A549 (cell line): ENCODE data around the gene ICAM4. TPM values are rescaled to one million over a fixed set of nuclear protein-coding genes. Genes with fewer than 3 reads are reported as not detected.

ENCODE experiments used
- ATAC-seq, 2 experiments: fragments of 200-7000 bp in 1 of 2; fragments of >200 bp in 1 of 2; cut with Nextera tagmentation in 1 of 2; cut with Tn5 transposase in 1 of 2; 3 replicates each; pipeline versions ENCODE4 v1.8.0 to v1.9.1; 2018 to 2020; ENCODE audit warnings: mild to moderate bottlenecking in 1 of 2, moderate library complexity in 1 of 2
- CTCF ChIA-PET: fragments of 300-600 bp; sonication (Branson Sonifier 250); formaldehyde crosslinking; extraction: SDS; loops from one replicate; lab custom pipeline; 2021; ENCODE audit warnings: antibody characterized with exemption, inconsistent platforms; lab: Yijun Ruan, JAX
- POLR2A ChIA-PET: fragments of 350-600 bp; formaldehyde crosslinking; extraction: SDS; loops from one replicate; lab custom pipeline; 2021; ENCODE audit warnings: antibody characterized with exemption, inconsistent platforms; lab: Yijun Ruan, JAX
- DNase-seq, 2 experiments: peaks; one replicate each; pipeline versions ENCODE4 v3.0.0 to v3.0.0-alpha.2; 2011 to 2016; ENCODE audit warnings: low read depth in 1 of 2, low spot score in 1 of 2
- FAIRE-seq: peaks from 2 replicates; lab custom pipeline; 2011; peaks lifted over from hg19 to GRCh38; lab: Jason Lieb, UNC
- H3K27ac ChIP-seq, 2 experiments: fragments of >200 bp; sonication (Bioruptor Twin); formaldehyde crosslinking; 3 replicates each; pipeline ENCODE4 v1.5.1; 2016 to 2017
- H3K4me1 ChIP-seq: fragments of >200 bp; sonication (Bioruptor Twin); formaldehyde crosslinking; 3 replicates; pipeline ENCODE4 v1.6.1; 2016
- H3K4me2 ChIP-seq: fragments of >200 bp; sonication (Bioruptor Twin); formaldehyde crosslinking; 3 replicates; pipeline ENCODE4 v1.6.1; 2016
- H3K4me3 ChIP-seq: fragments of >200 bp; sonication (Bioruptor Twin); formaldehyde crosslinking; 3 replicates; pipeline ENCODE4 v1.5.1; 2016
- H3K9me3 ChIP-seq: fragments of >200 bp; sonication (Bioruptor Twin); formaldehyde crosslinking; 3 replicates; pipeline ENCODE4 v1.6.1; 2016
- ATOH8 ChIP-seq: fragments of 250-450 bp; sonication (Bioruptor Pico); IDR thresholded peaks from 2 replicates; pipeline ENCODE4 v1.5.0; 2020; ENCODE audit warnings: low read depth, mild to moderate bottlenecking, moderate library complexity
- CBX2 ChIP-seq: fragments of 200-600 bp; sonication (generic); IDR thresholded peaks from 2 replicates; pipeline ENCODE4 v1.6.1; 2016; ENCODE audit warnings: low read depth, mild to moderate bottlenecking, borderline replicate concordance
- CEBPB ChIP-seq, 2 experiments: fragments of >200 bp in 1 of 2; sonication (Bioruptor Twin) in 1 of 2; formaldehyde crosslinking in 1 of 2; IDR thresholded peaks; 2 replicates each; pipeline ENCODE4 v1.6.1; 2012 to 2016
- CHD2 ChIP-seq: fragments of 150-350 bp; IDR thresholded peaks from 2 replicates; pipeline ENCODE4 v1.6.1; 2014; ENCODE audit warnings: low read length; ENCODE audit not compliant: partially characterized antibody
- EHMT2 ChIP-seq: fragments of 200-600 bp; sonication (generic); IDR thresholded peaks from 2 replicates; pipeline ENCODE4 v1.6.1; 2016; ENCODE audit warnings: antibody characterized with exemption, low read depth, mild to moderate bottlenecking, moderate library complexity
- ESRRA ChIP-seq: fragments of 150-350 bp; IDR thresholded peaks from 2 replicates; pipeline ENCODE4 v1.6.1; 2014; ENCODE audit warnings: mild to moderate bottlenecking, low read length, borderline replicate concordance
- HDAC2 ChIP-seq: fragments of 200-600 bp; sonication (generic); IDR thresholded peaks from 2 replicates; pipeline ENCODE4 v1.6.1; 2016
- HES2 ChIP-seq: fragments of >200 bp; sonication (Bioruptor Twin); formaldehyde crosslinking; IDR thresholded peaks from 2 replicates; pipeline ENCODE4 v1.6.1; 2016
- HEYL ChIP-seq: fragments of 250-450 bp; sonication (Bioruptor Pico); IDR thresholded peaks from 2 replicates; pipeline ENCODE4 v1.8.0; 2021; ENCODE audit warnings: mild to moderate bottlenecking, moderate library complexity
- HOXB13 ChIP-seq: fragments of 250-450 bp; sonication (Bioruptor Pico); IDR thresholded peaks from 2 replicates; pipeline ENCODE4 v1.5.0; 2020; ENCODE audit warnings: low read depth, mild to moderate bottlenecking, moderate library complexity
- KDM5A ChIP-seq: fragments of 200-600 bp; sonication (generic); IDR thresholded peaks from 2 replicates; pipeline ENCODE4 v1.6.1; 2016; ENCODE audit warnings: antibody characterized with exemption, mild to moderate bottlenecking
- MAZ ChIP-seq: fragments of 150-350 bp; IDR thresholded peaks from 2 replicates; pipeline ENCODE4 v1.6.1; 2014; ENCODE audit warnings: antibody characterized with exemption, low read depth, low read length, borderline replicate concordance
- NPAS2 ChIP-seq: fragments of 250-450 bp; sonication (Bioruptor Pico); IDR thresholded peaks from 2 replicates; pipeline ENCODE4 v1.8.0; 2022; ENCODE audit warnings: mild to moderate bottlenecking, moderate library complexity, borderline replicate concordance
- PBX3 ChIP-seq: IDR thresholded peaks from 2 replicates; pipeline ENCODE4 v1.6.1; 2012
- RAD21 ChIP-seq, 2 experiments: fragments of >200 bp in 1 of 2; sonication (Bioruptor Twin) in 1 of 2; formaldehyde crosslinking in 1 of 2; IDR thresholded peaks in 1 of 2; conservative IDR thresholded peaks in 1 of 2; 2 replicates in 1 of 2; 3 replicates in 1 of 2; pipeline ENCODE4 v1.6.1; 2012 to 2018; ENCODE audit warnings: inconsistent platforms in 1 of 2
- RARB ChIP-seq: fragments of 250-450 bp; sonication (Bioruptor Pico); IDR thresholded peaks from 2 replicates; pipeline ENCODE4 v1.8.0; 2021; ENCODE audit warnings: mild to moderate bottlenecking, moderate library complexity
- RFX5 ChIP-seq: fragments of 450-650 bp; IDR thresholded peaks from 2 replicates; pipeline ENCODE4 v1.7.1; 2014; ENCODE audit warnings: antibody characterized with exemption, mild to moderate bottlenecking, moderate library complexity
- SMC3 ChIP-seq: fragments of >200 bp; sonication (Bioruptor Twin); formaldehyde crosslinking; IDR thresholded peaks from 3 replicates; pipeline ENCODE4 v1.6.1; 2018; ENCODE audit warnings: inconsistent platforms
- USF2 ChIP-seq: fragments of 450-650 bp; IDR thresholded peaks from 2 replicates; pipeline ENCODE4 v1.6.1; 2014; ENCODE audit warnings: antibody characterized with exemption
- ZSCAN20 ChIP-seq: fragments of 250-450 bp; sonication (Bioruptor Pico); IDR thresholded peaks from 2 replicates; pipeline ENCODE4 v1.8.0; 2022; ENCODE audit warnings: mild to moderate bottlenecking, moderate library complexity
- WGBS: methylation state at CpG from one replicate; pipeline ENCODE4 v1.1.6; 2017; ENCODE audit errors: missing lambda C conversion rate; 5-methylcytosine and 5-hydroxymethylcytosine counted together
- polyA plus RNA-seq, 4 experiments: library from polyadenylated mRNA; depleted of rRNA in 3 of 4; stranded (reverse); fragments of >200 nt; fragmentation: RNase III in 1 of 4; extraction: RNeasy Plus Mini Kit Qiagen cat#74134 plus additional on column Dnase treatment in 1 of 4; gene quantifications; 2 replicates in 3 of 4; 3 replicates in 1 of 4; pipeline ENCODE4 v1.2.3, GENCODE V29; 2011 to 2017

Gene ICAM4
- polyA plus RNA-seq, 2 of the 4 experiments (the other 2 are of a cell fraction), result not detected

- H3K4me1 ChIP-seq, result peaks cover 9% of the 10 kb centered on the region; the same call in 1 of the 3 replicates
- ChIA-PET CTCF (interaction anchor here (1.6 to 2.3 kb wide), 2 partner anchors 58 to 68 kb away, joined by 5 to 9 read pairs; partner anchors contain the start of gene ICAM1), POLR2A (interaction anchor here (0.6 kb wide), 1 partner anchor 85 kb away, joined by 4 read pairs; no protein-coding TSS in a partner anchor)
- WGBS, result 90% methylated on average over 4 of the region's 7 CpGs
- H3K4me3 ChIP-seq, result no peak overlapping the region
- FAIRE-seq (no peak), ATAC-seq (no peak), DNase-seq (no peak)
- TF ChIP-seq KDM5A, result no peak
- no peak for TF ChIP-seq RFX5
- TF ChIP-seq ATOH8 (CRISPR knock-in tag), result no peak
- TF ChIP-seq RAD21 (conservative IDR thresholded peaks at IDR 0.05 in 1 of 2, IDR thresholded peaks at IDR 0.05 in 1 of 2), result no peak
- TF ChIP-seq HES2, result no peak
- TF ChIP-seq SMC3, result no peak
- no peaks in the 10 kb centered on the region for H3K9me3 ChIP-seq
- H3K4me2 ChIP-seq, result no peak overlapping the region
- no peak overlapping the region for H3K27ac ChIP-seq
These were observed 41.0 kb downstream of the ICAM4 start for GRCh38 chr19:10327793-10328192.

- ChIA-PET CTCF (interaction anchor here (0.6 kb wide), 1 partner anchor 558 kb away, joined by 3 read pairs; no protein-coding TSS in a partner anchor), POLR2A (no interaction called here)
- Histone ChIP-seq H3K4me3 (no peak overlapping the region), H3K4me1 (peaks cover 9% of the 10 kb centered on the region; the same call in 1 of the 3 replicates), H3K27ac (no peak overlapping the region), H3K4me2 (no peak overlapping the region), H3K9me3 (no peaks in the 10 kb centered on the region)
- FAIRE-seq (no peak), ATAC-seq (no peak), DNase-seq (no peak)
- WGBS, result 95% methylated on average over 21 of the region's 41 CpGs
- no peak for TF ChIP-seq EHMT2
- no peak for TF ChIP-seq CHD2
- no peak for TF ChIP-seq MAZ
- TF ChIP-seq KDM5A, result no peak
- no peak for TF ChIP-seq HDAC2
- TF ChIP-seq RARB (CRISPR knock-in tag), result no peak
- TF ChIP-seq ZSCAN20 (CRISPR knock-in tag), result no peak
- TF ChIP-seq NPAS2 (CRISPR knock-in tag), result no peak
- TF ChIP-seq HEYL (CRISPR knock-in tag), result no peak
- no peak for TF ChIP-seq HOXB13 (CRISPR knock-in tag)
- TF ChIP-seq CBX2, result no peak
- TF ChIP-seq PBX3, result no peak
These were observed 42.0 kb downstream of the ICAM4 start for GRCh38 chr19:10328558-10329429.

GRCh38 chr19:10329555-10329954 lies 42.8 kb downstream of the ICAM4 start:
- no peak for ATAC-seq
- 90% methylated on average over 9 of the region's 13 CpGs for WGBS
- no peak for FAIRE-seq

More at GRCh38 chr19:10329555-10329954, 42.8 kb downstream of the ICAM4 start:
- H3K4me3 ChIP-seq, result no peak overlapping the region
- POLR2A ChIA-PET, result no interaction called here
- no peak overlapping the region for H3K4me2 ChIP-seq
- TF ChIP-seq HES2, result no peak
- TF ChIP-seq CHD2, result no peak
- no peak for TF ChIP-seq ESRRA
- TF ChIP-seq USF2, result no peak
- TF ChIP-seq CEBPB (IDR thresholded peaks at IDR 0.05), result no peak
- no peak for TF ChIP-seq PBX3
- H3K4me1 ChIP-seq, result peaks cover 9% of the 10 kb centered on the region; the same call in 1 of the 3 replicates
- H3K27ac ChIP-seq, result no peak overlapping the region
- no peak for DNase-seq
- CTCF ChIA-PET, result interaction anchor here (0.6 to 2.4 kb wide), 3 partner anchors 59 to 557 kb away, joined by 3 to 6 read pairs (median 4); no protein-coding TSS in a partner anchor
- H3K9me3 ChIP-seq, result no peaks in the 10 kb centered on the region
